Parathyroid adenoma (tissue), 2 donors: ENCODE measurements around the gene CCL16.

Experiments used
- H2AFZ ChIP-seq: fragments of 300-600 bp; sonication (generic); one replicate; pipeline ENCODE4 v1.7.0; 2017; ENCODE audit warnings: antibody characterized with exemption, mild to moderate bottlenecking
- H3K27ac ChIP-seq: fragments of 300-600 bp; sonication (generic); one replicate; pipeline ENCODE4 v1.7.0; 2017
- H3K27me3 ChIP-seq: fragments of 300-600 bp; sonication (generic); one replicate; pipeline ENCODE4 v1.7.0; 2017; ENCODE audit warnings: low read length; ENCODE audit not compliant: control insufficient read depth, insufficient read depth
- H3K36me3 ChIP-seq: fragments of 300-600 bp; sonication (generic); one replicate; pipeline ENCODE4 v1.7.0; 2017; ENCODE audit warnings: low read length; ENCODE audit not compliant: control insufficient read depth, insufficient read depth
- H3K4me1 ChIP-seq: fragments of 300-600 bp; sonication (generic); one replicate; pipeline ENCODE4 v1.7.0; 2017; ENCODE audit warnings: control low read depth
- H3K4me2 ChIP-seq: fragments of 300-600 bp; sonication (generic); one replicate; pipeline ENCODE4 v1.7.0; 2017; ENCODE audit warnings: low read length
- H3K4me3 ChIP-seq: fragments of 300-600 bp; sonication (generic); one replicate; pipeline ENCODE4 v1.7.0; 2017; ENCODE audit warnings: low read depth, low read length
- H3K79me2 ChIP-seq: fragments of 300-600 bp; sonication (generic); one replicate; pipeline ENCODE4 v1.7.0; 2017; ENCODE audit warnings: control low read depth
- H3K9ac ChIP-seq: fragments of 300-600 bp; sonication (generic); one replicate; pipeline ENCODE4 v1.7.0; 2017; ENCODE audit warnings: mild to moderate bottlenecking
- H3K9me3 ChIP-seq: fragments of 300-600 bp; sonication (generic); one replicate; pipeline ENCODE4 v1.7.0; 2017; ENCODE audit warnings: low read length; ENCODE audit not compliant: control insufficient read depth
- CTCF ChIP-seq: fragments of 300-600 bp; sonication (generic); IDR thresholded peaks from one replicate; pipeline ENCODE4 v1.7.0; 2017; ENCODE audit warnings: antibody characterized with exemption, mild to moderate bottlenecking
- donor health status: primary hyperparathyroidism.

Gene CCL16

GRCh38 chr17:35953720-35954119 lies 27.6 kb downstream of the CCL16 start:
- H3K4me3 ChIP-seq: no peak overlapping the region
- no peaks in the 10 kb centered on the region for H3K9me3 ChIP-seq
- no peaks in the 10 kb centered on the region for H3K27me3 ChIP-seq
- H3K36me3 ChIP-seq: no peaks in the 10 kb centered on the region
- no peaks in the 10 kb centered on the region for H3K4me1 ChIP-seq
- H3K27ac ChIP-seq: no peak overlapping the region
- H3K4me2 ChIP-seq: no peak overlapping the region
- no peaks in the 10 kb centered on the region for H3K79me2 ChIP-seq
- H2AFZ ChIP-seq: no peak overlapping the region
- TF ChIP-seq CTCF: no peak
- H3K9ac ChIP-seq: no peak overlapping the region

- Histone ChIP-seq H3K27ac (no peak overlapping the region), H3K4me1 (no peaks in the 10 kb centered on the region), H3K9me3 (no peaks in the 10 kb centered on the region), H3K79me2 (no peaks in the 10 kb centered on the region), H3K27me3 (no peaks in the 10 kb centered on the region), H3K4me2 (no peak overlapping the region), H3K4me3 (no peak overlapping the region), H3K36me3 (no peaks in the 10 kb centered on the region), H2AFZ (no peak overlapping the region), H3K9ac (no peak overlapping the region)
- no peak for TF ChIP-seq CTCF
These were observed 31.9 kb downstream of the CCL16 start for GRCh38 chr17:35949401-35949800.

- no peaks in the 10 kb centered on the region for H3K79me2 ChIP-seq
- no peak overlapping the region for H2AFZ ChIP-seq
- H3K9me3 ChIP-seq: no peaks in the 10 kb centered on the region
- no peak overlapping the region for H3K4me2 ChIP-seq
- no peaks in the 10 kb centered on the region for H3K27me3 ChIP-seq
- H3K27ac ChIP-seq: no peak overlapping the region
- no peak overlapping the region for H3K4me3 ChIP-seq
- no peak for TF ChIP-seq CTCF
- no peaks in the 10 kb centered on the region for H3K36me3 ChIP-seq
- H3K9ac ChIP-seq: no peak overlapping the region
- H3K4me1 ChIP-seq: no peaks in the 10 kb centered on the region
These were observed 33.2 kb downstream of the CCL16 start for GRCh38 chr17:35948092-35948491.

- Histone ChIP-seq H3K4me2 (peak overlapping the region; percentile 72), H3K4me1 (no peaks in the 10 kb centered on the region), H3K27ac (no peak overlapping the region), H3K9ac (no peak overlapping the region), H3K9me3 (no peaks in the 10 kb centered on the region), H3K27me3 (no peaks in the 10 kb centered on the region), H3K79me2 (no peaks in the 10 kb centered on the region), H3K36me3 (no peaks in the 10 kb centered on the region), H2AFZ (peak overlapping the region; percentile 54), H3K4me3 (peak overlapping the region; percentile 27)
- TF ChIP-seq CTCF: peak; percentile 81
These were observed 34.1 kb downstream of the CCL16 start for GRCh38 chr17:35947156-35947585.

- Histone ChIP-seq H3K4me3 (no peak overlapping the region), H3K27me3 (no peaks in the 10 kb centered on the region), H3K4me2 (no peak overlapping the region), H3K36me3 (no peaks in the 10 kb centered on the region), H3K9me3 (no peaks in the 10 kb centered on the region), H2AFZ (no peak overlapping the region), H3K27ac (no peak overlapping the region), H3K9ac (no peak overlapping the region), H3K4me1 (no peaks in the 10 kb centered on the region), H3K79me2 (no peaks in the 10 kb centered on the region)
- no peak for TF ChIP-seq CTCF
These were observed 37.1 kb downstream of the CCL16 start for GRCh38 chr17:35944151-35944550.
